ENCODE results near the gene GRIA4. TPM values are rescaled to one million over a fixed set of nuclear protein-coding genes. Genes with fewer than 3 reads are reported as not detected.
A peak's percentile ranks its signal among the peaks of the same experiment; 100 is the strongest.

The GRIA4 gene
- polyA plus RNA-seq, 2 of the 4 experiments (the other 2 are of a cell fraction) = not detected

DNA sequence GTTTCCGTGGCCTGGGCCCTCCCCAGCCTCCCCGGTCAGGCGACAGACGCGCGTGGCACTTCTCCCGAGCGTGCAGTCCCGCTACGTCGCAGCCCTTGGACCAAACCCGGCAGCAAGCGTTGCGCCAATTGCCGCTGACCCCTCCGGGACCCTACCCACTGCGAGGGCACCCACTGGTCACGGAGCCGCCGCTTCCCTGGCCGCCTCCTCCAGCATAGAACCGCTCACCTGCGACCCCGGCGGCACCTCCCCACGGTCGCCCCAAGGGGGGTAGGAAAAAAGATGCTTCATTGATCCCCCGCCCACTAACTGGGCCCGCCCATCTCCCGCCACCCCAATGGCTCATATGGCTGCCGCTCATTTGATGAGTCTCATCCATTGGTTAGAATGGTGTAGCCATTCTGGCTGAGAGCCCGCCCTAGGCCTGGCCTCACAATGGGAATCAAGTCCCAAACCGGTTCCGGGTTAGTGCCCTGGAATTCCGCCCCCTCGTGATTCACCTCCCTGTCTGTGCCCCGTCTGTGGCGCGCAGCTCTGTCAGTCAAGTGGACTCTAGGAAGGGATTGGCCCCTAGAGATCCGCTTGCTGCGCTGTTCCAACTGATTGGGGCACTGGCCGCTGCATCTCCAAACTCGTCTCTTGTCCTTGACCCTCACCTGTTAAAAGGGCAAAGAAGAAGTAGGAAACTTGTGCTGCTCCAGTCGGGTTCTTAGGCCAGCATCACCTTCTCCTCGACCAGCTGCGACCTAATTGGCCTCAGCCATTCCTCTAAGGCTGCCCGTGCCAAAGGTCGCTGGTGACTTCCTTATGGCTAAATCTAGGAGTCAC is 412.3 kb downstream of the GRIA4 start, which contains the start of gene MSANTD4 (continued):
- no peak for TF ChIP-seq RNF2 (IDR thresholded peaks at IDR 0.05; ENCODE audit: borderline replicate concordance, low read depth)
- TF ChIP-seq NFE2L2 (conservative IDR thresholded peaks at IDR 0.05; ENCODE audit: low read length) = no peak
- TF ChIP-seq FOSB (CRISPR knock-in tag; IDR thresholded peaks at IDR 0.05) = no peak

- no peak for ATAC-seq
- ChIA-PET POLR2A (interaction anchor here (1.1 kb wide), 1 partner anchor 54 kb away, joined by 10 read pairs; the partner anchor contains the start of genes AASDHPPT and KBTBD3), CTCF (no interaction called here)
- Histone ChIP-seq H3K27ac (peak overlapping the region; percentile 63 to 79), H3K4me1 (peaks cover 21% of the 10 kb centered on the region), H3K4me3 (peak overlapping the region; percentile 49), H3K4me2 (peak overlapping the region; percentile 62), H3K9me3 (no peaks in the 10 kb centered on the region)
- TF ChIP-seq KDM1A (IDR thresholded peaks at IDR 0.05; ENCODE audit: low read depth) (no peak), CEBPB (IDR thresholded peaks at IDR 0.05) (no peak), JUNB (IDR thresholded peaks at IDR 0.05) (no peak), CBX2 (IDR thresholded peaks at IDR 0.05; ENCODE audit: borderline replicate concordance, low read depth) (no peak), CHD4 (IDR thresholded peaks at IDR 0.05; ENCODE audit: borderline replicate concordance) (no peak), RCOR1 (IDR thresholded peaks at IDR 0.05; ENCODE audit: low read depth, low read length) (no peak), ZSCAN20 (CRISPR knock-in tag; IDR thresholded peaks at IDR 0.05) (no peak), SMC3 (IDR thresholded peaks at IDR 0.05) (no peak), MYC (IDR thresholded peaks at IDR 0.05; ENCODE audit: borderline replicate concordance, low read length) (no peak), EHF (CRISPR knock-in tag; IDR thresholded peaks at IDR 0.05) (no peak), FOSL2 (IDR thresholded peaks at IDR 0.05) (no peak), FOSL2 (CRISPR knock-in tag; IDR thresholded peaks at IDR 0.05) (no peak), FOSB (CRISPR knock-in tag; IDR thresholded peaks at IDR 0.05) (no peak)
- TF ChIP-seq, protein P1, sequence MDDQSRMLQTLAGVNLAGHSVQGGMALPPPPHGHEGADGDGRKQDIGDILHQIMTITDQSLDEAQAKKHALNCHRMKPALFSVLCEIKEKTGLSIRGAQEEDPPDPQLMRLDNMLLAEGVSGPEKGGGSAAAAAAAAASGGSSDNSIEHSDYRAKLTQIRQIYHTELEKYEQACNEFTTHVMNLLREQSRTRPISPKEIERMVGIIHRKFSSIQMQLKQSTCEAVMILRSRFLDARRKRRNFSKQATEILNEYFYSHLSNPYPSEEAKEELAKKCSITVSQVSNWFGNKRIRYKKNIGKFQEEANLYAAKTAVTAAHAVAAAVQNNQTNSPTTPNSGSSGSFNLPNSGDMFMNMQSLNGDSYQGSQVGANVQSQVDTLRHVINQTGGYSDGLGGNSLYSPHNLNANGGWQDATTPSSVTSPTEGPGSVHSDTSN (IDR thresholded peaks at IDR 0.05) = no peak
- TF ChIP-seq, protein P2, sequence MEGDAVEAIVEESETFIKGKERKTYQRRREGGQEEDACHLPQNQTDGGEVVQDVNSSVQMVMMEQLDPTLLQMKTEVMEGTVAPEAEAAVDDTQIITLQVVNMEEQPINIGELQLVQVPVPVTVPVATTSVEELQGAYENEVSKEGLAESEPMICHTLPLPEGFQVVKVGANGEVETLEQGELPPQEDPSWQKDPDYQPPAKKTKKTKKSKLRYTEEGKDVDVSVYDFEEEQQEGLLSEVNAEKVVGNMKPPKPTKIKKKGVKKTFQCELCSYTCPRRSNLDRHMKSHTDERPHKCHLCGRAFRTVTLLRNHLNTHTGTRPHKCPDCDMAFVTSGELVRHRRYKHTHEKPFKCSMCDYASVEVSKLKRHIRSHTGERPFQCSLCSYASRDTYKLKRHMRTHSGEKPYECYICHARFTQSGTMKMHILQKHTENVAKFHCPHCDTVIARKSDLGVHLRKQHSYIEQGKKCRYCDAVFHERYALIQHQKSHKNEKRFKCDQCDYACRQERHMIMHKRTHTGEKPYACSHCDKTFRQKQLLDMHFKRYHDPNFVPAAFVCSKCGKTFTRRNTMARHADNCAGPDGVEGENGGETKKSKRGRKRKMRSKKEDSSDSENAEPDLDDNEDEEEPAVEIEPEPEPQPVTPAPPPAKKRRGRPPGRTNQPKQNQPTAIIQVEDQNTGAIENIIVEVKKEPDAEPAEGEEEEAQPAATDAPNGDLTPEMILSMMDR (IDR thresholded peaks at IDR 0.05) = no peak
- TF ChIP-seq, protein P3, sequence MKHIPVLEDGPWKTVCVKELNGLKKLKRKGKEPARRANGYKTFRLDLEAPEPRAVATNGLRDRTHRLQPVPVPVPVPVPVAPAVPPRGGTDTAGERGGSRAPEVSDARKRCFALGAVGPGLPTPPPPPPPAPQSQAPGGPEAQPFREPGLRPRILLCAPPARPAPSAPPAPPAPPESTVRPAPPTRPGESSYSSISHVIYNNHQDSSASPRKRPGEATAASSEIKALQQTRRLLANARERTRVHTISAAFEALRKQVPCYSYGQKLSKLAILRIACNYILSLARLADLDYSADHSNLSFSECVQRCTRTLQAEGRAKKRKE (CRISPR knock-in tag; IDR thresholded peaks at IDR 0.05; ENCODE audit: low read depth) = no peak
- no peak for FAIRE-seq
- WGBS (ENCODE audit: missing lambda C conversion rate) = 94% methylated on average over 7 of the region's 7 CpGs
- no peak for DNase-seq (ENCODE audit: low read depth in 1 of 2, low spot score in 1 of 2)
These were observed 413.0 kb downstream of the GRIA4 start for GRCh38 chr11:106022795-106023275.

DNA sequence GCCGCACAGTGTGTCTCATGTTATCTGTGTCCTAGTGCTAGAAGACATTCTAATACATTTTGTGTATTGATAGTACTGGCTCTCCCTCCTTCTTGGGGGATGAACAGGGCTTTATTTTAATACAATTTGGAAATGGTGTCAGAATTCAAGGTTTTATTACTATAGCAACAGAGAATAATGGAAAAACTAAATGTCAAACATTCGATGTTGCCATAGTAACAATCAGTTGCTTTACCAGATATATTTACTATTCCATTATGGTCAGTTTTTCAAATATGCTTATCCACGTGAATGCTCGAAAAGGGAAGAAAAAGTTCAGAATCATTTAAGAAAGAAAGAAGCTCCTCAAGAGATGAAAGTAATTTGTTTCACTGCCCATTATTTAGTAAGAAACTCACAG is 420.7 kb downstream of the GRIA4 start:
- H3K27ac ChIP-seq = no peak overlapping the region

More for the DNA sequence above, 420.7 kb downstream of the GRIA4 start:
- FAIRE-seq (no peak), ATAC-seq (no peak), DNase-seq (ENCODE audit: low read depth in 1 of 2, low spot score in 1 of 2) (no peak)
- H3K4me3 ChIP-seq = no peak overlapping the region
- 44% methylated on average over 4 of the region's 4 CpGs for WGBS (ENCODE audit: missing lambda C conversion rate)
- H3K4me2 ChIP-seq = no peak overlapping the region
- no peaks in the 10 kb centered on the region for H3K9me3 ChIP-seq
- POLR2A ChIA-PET = no interaction called here
- CTCF ChIA-PET = no interaction called here
- TF ChIP-seq CEBPB (IDR thresholded peaks at IDR 0.05) = no peak
- TF ChIP-seq CBX2 (IDR thresholded peaks at IDR 0.05; ENCODE audit: borderline replicate concordance, low read depth) = no peak
- TF ChIP-seq, protein P4, sequence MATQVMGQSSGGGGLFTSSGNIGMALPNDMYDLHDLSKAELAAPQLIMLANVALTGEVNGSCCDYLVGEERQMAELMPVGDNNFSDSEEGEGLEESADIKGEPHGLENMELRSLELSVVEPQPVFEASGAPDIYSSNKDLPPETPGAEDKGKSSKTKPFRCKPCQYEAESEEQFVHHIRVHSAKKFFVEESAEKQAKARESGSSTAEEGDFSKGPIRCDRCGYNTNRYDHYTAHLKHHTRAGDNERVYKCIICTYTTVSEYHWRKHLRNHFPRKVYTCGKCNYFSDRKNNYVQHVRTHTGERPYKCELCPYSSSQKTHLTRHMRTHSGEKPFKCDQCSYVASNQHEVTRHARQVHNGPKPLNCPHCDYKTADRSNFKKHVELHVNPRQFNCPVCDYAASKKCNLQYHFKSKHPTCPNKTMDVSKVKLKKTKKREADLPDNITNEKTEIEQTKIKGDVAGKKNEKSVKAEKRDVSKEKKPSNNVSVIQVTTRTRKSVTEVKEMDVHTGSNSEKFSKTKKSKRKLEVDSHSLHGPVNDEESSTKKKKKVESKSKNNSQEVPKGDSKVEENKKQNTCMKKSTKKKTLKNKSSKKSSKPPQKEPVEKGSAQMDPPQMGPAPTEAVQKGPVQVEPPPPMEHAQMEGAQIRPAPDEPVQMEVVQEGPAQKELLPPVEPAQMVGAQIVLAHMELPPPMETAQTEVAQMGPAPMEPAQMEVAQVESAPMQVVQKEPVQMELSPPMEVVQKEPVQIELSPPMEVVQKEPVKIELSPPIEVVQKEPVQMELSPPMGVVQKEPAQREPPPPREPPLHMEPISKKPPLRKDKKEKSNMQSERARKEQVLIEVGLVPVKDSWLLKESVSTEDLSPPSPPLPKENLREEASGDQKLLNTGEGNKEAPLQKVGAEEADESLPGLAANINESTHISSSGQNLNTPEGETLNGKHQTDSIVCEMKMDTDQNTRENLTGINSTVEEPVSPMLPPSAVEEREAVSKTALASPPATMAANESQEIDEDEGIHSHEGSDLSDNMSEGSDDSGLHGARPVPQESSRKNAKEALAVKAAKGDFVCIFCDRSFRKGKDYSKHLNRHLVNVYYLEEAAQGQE (IDR thresholded peaks at IDR 0.05) = no peak
- TF ChIP-seq FOXS1 (CRISPR knock-in tag; IDR thresholded peaks at IDR 0.05) = no peak
- no peak for TF ChIP-seq SMC3 (IDR thresholded peaks at IDR 0.05)
- TF ChIP-seq RFX5 (IDR thresholded peaks at IDR 0.05) = no peak
- TF ChIP-seq RAD21 (conservative IDR thresholded peaks at IDR 0.05 in 1 of 2, IDR thresholded peaks at IDR 0.05 in 1 of 2) = no peak
- TF ChIP-seq POLR2AphosphoS2 (conservative IDR thresholded peaks at IDR 0.05; ENCODE audit: low read length) = no peak
- H3K4me1 ChIP-seq = no peaks in the 10 kb centered on the region

Data from A549 (cell line).